AG08395 (cell line): ENCODE results near the gene LOXL1.

Experiments
- DNase-seq: peaks from one replicate; pipeline ENCODE4 v3.0.0; 2012; ENCODE audit warnings: mixed read lengths, low spot score

The LOXL1 gene

DNA sequence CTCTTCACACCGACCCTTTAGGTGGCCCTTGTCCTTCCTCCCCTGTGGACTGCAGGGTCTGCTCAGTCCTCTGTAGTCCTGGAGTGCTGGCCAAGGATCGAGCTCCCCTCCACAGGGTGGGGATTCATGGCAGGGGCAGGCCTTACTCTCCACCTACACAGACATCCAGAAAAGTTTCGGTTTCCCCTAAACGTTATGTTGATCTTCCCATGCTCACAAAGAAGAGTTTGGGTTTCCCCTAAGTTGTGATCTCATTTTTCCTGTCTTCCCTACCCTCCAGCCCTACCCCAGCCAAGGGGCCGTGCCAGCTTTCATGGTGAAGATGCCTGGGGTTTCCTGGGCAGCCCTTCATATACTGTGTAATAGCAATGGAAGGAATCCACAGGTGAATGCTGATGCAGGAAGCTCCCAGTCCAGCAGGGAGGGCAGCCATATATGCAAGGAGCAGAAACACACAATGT is 55.5 kb downstream of the LOXL1 start:
- no peak for DNase-seq

DNA sequence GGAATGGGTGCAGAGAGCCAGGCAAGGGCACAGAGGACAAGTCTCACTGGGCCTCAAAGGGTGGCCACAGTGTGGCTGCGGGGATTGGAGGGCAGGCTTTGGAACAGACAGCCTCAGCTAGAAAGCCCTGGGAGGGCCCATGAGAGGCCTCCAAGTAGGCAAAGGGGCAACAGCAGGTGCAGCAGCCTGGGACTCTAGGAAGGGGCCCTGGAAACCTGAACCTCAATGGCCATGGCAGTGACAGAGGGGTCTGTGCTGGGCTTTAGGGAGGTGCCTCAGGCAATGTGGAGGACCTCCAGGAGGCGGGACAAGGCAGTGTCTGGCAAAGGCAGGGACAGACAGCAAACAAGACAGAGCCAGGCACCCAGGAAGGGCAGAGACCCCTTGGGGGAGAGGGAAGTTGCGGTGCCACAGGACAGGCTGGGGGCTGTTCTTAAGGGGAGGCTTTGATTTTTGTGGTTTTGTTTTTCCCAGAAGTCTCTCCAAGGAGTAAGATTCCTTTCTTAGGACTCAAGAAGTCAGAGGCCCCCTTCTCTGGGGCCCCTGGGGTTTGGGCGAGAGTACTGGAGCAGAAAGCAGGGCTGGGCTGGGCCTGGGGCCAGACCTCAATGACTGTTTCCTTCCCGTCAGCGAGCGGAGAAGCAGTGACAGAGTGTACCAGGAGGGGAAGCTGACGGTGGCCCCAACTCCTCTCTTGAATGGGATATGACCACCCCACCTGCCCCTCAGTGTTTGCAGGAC is 56.1 kb downstream of the LOXL1 start:
- DNase-seq, result peak; percentile 86

DNA sequence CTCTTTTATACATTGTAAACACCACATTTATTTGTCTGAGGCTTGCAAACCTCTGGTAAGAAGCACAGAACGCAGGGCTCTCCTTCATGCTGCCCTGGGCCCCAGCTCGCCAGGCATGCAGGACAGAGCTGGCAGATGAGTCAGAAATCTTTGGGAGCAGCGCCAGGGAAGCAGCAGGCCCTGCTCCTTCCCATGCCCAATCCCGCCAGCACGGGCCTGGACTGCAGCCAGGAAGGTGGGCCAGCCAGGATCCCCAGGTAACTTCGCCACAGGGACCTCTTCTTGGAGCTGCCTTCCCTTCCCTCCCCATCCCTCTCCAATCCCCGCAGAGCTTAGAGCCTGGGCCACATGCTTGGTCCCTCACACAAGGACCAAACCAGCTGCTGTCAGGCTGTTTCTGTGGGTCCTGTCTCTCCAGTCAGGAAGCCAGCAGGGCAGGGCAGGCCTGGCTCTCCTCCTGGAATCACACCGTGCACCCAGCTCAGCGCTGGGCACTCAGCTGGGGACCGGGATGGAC is 57.0 kb downstream of the LOXL1 start:
- peak; percentile 76 for DNase-seq

DNA sequence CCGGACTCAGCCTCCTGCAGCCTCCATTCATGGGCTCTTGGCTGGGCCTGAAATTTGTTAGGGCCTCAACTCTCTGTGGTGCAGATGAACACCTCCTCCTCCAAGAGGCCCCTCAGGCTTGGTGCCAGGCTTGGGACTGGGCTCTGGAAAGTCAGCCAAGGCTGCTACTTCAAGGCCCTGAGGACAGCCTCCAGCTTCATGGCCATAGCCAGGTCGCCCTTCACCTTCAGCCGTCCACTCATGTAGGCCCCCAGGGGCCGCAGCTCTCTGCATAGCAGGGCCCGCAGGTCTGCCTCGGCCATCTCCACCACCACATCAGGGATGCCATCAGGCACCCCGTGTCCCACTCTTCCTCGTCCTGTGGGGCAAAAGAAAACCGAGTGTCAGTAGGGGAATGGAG is 57.5 kb downstream of the LOXL1 start:
- DNase-seq, result no peak

DNA sequence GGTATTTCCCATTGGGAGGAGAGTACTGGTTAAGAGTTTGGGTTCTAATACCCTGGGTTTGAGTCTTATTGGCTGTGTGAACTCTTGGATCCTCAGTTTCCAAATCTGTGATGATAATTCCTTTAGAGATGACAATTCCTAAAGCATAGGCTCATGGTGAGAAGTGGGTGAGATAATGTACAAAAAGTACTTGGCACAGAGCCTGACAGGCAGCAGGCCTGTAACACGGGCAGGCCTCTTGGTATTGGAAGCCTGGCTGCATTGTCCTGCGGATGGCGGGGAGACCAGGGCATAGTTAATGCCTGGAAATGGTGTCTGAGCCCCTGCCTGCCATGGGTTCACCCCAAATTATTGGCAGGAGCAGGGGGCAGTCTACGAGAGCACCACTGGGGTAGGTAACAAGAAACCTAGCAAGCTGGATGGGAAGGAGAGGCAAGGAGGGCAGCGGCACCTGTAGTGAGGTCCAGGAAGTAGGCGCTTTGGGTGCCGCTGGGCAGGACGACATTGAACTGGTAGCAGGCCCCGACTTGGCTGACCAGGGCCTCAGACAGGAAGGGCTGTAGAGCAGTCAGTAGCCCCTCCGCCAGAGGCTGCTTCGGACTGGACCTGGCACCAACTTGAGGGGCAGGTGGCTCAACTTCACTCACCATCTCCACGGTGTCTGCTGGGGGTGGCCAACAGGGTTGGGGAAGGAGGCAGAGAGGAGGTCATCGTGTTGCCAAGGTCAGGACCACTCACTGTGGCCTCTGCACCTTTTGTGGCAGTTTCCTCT is 58.1 kb downstream of the LOXL1 start:
- DNase-seq, result no peak

DNA sequence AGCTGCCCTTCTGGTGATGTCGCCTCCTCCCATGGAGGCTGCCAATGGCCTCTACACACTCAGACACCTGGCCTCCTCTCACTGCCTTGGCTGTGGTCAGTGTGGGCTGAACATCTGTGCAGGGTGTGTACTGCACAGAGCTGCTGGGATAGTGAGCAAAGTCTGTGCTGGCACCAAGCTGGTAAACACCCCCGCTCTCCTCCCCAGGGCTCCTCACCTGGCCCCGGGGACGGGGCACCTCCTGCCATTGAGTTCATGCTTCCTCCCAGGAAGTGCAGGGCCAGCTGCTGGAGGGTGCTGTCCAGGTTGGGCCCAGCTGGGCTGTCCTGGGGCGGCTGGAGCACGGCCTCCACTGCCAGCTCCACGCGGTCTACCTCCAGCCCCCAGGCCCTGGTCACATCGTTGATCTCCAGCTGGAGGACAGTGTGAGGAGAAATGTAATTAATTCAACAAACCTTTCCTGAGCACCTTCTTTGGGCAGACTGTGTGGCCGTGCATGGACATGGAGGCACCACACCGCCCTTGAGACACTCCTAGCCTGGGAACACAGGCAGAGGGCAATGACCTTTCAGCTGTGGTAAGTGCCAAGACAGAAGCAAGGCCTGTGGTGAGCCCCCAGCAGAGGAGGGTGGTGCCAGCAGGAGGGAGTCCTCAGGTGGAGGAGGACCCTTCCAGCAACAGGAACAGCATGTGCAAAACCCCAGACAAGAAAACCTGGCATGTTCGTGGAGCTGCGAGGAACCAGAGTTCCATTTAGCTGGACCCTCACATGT is 59.0 kb downstream of the LOXL1 start:
- DNase-seq, result no peak

DNA sequence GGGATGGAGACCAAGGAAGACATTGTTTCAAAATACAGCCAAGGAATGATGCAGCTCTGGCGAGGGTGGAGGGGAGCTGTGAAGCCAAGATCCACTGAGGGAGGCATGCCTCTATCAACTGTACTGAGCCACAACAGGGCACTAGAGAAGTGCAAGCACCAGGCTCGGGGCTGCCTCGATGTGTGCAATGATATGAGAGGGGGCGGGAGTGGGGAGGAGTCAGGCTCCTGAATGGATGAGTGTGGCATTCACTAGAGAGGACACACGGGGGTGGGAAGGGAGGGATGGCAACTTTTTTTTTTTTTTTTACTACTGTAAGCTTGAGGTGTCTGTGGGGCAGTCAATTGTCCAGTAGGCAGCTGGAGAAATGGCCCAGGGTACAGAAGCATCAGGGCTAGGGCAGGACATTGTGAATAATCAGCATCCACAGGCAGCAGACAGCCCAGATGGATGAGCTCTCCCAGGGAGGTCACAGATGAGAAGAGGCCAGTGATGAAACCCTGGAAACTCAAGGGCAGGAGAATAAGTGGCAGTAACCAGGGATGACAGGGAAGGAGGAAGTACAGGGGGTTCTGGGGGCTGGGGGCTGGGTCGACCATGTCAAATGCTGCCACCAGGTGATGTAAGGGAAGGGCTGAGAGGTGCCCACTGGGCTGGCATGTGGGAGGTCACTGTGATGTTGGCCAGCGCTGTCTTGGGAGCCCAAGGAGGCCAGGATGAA is 60.0 kb downstream of the LOXL1 start:
- DNase-seq, result no peak

DNA sequence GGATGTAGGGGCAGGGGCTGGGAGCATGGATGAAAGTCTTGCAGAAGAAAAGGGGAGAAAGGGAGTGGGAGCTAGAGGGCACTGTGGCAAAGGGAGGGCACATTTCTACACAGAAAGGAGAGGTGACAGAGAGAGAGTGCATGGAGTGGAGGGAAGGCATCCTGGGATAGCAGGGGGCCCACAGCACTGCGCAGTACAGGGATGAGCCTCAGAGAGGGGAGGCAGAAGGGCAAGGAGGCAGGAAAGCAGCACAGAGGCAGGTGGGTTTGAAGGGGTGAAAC is 60.5 kb downstream of the LOXL1 start:
- no peak for DNase-seq

DNA sequence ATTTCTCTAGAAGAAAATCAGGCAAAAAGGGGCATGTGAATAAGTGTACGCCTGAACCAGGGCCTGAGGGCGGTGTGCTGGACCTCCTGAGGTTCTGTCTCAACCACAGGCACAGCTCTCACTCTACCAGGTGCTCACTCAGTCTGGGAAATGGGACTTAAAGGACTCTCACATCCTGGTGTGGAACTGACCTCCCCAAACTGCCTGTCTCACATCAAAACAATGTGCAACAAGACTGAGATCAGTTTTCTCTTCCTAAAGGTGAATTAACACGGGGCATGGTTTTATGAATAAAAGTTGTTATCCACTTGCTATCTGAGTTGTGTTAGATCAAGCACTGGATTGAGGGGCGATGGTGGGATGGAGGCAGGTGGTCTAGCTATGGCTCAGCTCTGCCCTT is 61.0 kb downstream of the LOXL1 start:
- DNase-seq, result no peak

DNA sequence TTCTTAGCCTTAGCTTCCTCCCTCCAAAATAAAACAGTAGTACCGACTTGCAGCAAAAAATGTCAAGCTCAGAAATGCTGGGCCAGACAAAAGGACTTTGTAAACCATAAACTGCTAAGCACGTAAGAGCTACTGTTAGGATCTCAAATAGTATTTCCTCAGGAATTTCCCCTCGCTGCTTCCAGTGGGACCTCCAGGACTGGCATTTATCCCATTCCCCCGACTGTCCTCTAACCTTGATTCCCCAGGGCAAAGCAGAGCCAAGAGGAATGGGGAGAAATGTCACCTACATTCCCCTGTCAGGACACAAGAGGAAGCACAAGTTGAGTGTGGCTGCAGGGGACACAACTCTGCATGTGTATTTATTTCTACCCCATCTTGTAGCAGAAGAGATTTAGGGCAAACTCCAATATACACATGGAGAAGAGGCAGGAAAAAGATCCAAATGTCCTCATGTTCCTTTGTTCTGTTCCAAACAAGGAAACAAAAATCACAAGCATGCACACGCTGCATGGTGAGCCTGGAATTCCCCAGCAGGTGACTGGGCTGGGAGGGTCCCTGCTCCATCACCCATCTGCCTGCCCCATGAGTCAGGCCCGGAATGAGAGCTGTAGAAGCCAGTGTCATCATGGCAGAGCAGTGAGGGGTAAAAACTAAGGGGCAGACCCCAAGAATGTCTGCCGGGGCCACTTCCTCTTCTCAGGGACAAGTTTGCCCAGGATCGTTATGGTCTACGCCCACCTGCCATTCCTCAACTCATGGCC is 61.6 kb downstream of the LOXL1 start:
- no peak for DNase-seq

DNA sequence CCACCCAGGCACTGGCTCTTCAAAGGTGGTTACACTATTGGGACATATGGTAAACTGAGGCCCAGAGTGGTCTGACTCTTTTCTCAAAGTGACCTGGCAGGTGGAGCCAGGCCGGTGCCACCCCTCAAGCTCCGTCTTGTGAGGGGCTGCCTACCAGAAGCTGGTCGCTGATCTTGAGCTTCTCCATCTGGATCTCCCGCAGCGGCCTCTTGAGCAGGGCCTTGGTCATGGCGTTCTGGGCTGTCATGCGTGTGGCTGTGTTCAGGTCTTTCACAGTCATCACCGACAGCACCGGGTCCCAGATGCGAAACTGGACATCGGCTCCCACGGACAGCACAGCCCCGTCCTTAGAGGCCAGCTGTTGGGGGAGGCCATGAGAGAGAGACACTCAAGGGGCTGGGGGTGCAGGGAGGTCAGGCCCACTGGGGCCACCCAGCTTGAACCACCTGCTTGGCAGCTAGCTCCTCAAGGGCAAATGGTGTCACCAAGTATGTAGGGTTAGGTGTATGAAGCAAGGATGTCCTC is 62.2 kb downstream of the LOXL1 start:
- no peak for DNase-seq

DNA sequence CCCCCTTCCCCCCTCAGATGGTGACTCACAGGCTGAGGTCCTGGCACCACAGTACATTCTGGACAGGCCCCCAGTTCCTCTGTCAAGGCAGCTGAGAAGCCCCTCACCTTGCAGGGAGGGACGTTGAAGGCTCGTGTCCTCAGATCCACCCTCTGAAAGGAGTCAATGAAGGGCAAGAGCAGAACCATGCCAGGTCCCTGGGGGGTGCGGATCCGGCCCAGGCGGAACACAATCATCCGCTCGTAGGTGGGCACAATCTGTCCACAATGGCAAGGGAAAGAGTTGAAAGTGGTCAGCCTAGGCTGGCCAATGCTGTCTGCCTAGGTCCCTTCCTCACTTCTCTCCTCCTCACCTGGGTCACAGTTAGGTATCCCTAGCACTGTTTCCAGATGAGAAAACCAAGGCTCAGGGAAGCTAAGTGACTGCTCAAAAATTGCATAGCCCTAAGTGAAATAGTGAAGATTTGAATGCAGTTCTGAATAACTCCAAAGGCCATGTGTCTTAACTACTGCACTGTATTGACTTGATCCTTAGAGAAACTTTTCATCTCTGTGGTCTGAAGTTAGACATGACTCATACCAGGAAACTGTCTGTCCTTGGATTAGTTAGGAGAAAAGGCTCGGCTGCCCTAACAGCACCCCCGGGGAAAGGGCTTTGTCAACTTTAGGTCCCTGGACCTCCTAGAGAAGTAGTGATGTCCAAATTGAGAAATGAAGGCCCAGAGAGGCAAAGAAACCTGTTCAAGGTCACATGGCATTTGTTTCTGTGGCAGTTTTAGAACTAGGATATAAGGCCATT is 62.9 kb downstream of the LOXL1 start:
- DNase-seq, result peak; percentile 75

DNA sequence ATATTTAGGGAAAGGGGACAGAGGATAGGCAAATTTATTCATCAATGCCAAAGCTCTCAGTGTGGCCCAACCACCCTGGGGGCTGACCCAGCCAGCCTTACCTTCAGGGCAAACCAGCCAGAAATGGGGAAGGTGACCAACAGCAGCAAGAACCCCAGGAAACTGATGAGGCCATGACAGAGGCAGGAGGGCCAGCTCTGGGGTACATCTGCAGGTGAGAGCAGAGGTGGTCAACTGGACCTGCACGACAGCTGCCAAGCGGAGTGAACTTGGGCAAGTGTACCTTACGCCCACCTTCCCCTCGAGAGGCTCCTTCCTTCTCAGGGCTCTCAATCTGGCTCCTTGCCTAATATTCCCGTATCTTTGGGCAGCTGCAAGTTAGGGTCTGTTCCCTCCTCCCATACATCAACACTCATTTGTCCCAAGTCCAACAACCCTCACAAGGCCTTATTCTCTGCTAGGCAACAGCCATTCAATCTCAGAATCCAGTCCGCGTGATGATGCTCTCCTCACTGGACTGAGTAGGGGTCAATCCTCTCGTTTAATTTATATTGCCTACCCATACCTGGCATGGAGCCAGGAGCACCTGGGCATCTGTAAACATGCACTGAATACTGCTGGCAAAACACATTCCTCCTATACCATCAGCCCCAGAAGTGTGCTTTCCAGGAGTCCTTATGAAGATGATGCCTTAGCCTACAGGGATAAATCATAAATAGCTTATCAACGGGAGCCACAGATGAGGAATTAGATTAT is 64.2 kb downstream of the LOXL1 start:
- DNase-seq, result no peak

DNA sequence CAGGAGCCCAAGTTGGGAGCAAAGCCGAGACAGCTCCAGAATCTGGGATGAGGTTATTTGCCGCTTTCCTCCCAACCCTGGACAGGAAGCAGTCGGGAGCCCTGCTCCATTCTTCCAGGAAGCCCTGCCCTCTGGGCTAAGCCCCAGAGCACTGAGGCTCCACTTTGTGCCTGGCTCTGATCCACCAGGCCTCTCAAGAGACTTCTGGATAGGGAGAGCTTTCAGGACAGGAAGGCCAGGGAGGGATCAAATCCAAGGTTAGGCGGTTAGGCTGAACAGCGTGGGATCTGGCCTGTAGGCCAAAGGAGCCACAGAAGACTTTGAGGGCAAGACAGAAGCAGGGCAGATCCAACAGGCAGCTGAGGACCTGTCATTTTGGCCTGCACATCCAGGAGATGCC is 65.0 kb downstream of the LOXL1 start:
- peak; percentile 63 for DNase-seq

DNA sequence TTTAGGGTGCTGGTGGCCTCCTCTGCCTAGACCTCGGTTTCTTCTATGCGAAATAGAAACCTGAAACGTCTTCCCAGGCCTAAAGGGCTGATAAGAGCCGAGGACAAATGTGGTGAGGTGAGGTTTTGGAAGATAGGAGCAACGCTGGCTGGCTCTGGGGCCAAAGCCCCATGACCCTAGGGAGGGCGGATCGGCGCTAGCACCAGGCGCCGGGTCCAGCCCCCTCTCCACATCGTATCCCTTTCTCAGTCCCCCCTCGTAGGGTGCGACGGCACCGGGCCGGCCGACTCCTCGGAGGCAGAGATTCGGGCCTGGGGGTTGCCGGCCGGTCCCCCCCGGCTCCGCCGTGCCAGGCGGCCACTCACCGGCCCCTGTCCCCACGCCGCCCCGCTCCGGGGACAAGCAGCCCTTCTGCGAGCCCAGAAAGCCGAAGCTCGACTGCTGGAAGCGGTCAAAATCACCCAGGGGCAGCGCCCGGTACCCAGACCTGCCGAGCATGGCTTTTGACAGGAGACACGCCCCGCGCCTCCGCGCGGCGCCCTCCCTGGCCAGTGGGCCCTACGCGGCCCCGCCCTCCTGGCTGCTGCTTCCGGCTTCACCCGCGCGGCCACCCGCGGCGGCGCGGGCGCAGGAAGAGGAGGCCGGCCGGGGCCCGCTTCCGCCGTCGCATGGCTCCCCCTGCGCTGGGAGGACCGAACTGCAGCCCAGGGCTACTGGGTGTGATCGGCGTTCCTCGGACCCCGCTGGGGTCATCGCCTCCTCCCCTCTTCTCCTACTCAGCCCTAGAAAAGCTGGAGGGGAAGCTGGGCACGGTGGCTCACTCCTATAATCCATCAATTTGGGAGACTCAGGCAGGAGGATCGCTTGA is 65.7 kb downstream of the LOXL1 start, which contains the start of gene STOML1:
TSS of gene STOML1 (minus strand) at position 570 of the 868 bp plus-strand sequence. CDS start at position 498, 72 bp downstream.
- peak; percentile 95 for DNase-seq

DNA sequence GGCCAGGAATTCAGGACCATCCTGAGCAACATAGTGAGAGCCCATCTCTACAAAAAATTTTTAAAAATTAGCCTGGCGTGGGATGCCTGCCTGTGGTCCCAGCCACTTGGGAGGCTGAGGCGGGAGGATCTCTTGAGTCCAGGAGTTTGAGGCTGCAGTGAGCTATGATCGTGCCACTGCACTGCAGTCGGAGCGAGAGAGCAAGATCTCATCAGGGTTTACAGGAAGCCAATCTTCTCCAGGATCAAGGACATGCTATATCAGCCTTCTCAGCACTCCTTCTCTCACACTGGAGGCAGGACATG is 66.3 kb downstream of the LOXL1 start:
- DNase-seq, result no peak

DNA sequence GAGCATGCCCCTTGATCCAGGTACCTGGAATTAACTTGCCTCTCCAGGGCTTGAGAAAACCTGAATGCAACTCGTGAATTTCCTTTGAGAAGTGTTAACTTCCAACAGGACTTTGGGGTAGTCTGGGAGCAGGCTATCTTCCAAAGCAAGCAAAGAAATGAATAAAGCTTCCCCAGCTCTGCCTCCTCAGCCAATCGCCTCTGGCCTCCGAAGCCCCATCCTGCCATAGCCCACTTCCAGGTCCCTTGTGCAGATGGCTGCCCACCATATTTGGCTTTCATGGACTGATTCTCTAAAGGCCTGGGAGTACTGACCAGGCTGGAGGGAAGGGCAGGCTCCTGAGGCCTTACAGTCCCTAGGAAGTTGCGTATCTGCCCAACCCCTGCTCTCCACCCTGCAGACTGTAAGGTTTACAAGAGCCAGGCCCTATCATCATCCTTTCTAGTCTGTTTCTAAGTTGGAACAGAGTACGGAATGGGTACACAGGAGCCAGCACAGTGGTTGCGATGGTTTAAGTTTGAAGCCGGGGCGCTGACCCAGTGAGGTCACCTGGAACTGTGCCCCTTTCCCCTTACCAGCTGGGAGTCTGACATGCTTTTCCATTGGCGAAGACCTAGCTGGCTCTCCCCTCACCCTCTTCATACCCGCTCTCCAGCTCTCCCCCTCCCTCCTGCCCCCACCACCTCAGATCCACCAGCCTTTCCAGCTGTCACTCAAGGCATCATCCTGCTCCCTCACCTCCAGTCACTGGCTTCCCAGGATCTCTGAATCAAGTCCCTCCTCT is 67.1 kb downstream of the LOXL1 start:
- DNase-seq, result no peak

DNA sequence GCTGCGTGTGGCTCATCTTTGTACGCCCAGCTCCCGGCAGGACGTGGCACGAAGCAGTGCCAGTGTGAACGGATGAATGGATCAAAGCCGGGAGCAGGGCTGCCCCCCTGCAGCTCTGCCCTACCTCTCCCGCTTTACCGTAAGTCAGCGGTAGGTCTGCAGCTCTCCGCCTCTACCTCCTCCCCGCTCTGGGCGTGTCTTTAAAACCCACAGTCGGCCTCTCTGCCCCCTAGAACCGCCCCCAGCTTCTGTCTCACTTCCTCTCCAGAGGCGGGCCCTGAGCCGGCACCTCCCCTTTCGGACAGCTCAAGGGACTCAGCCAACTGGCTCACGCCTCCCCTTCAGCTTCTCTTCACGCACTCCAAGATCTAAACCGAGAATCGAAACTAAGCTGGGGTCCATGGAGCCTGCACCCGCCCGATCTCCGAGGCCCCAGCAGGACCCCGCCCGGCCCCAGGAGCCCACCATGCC is 68.2 kb downstream of the LOXL1 start, which contains the start of gene PML:
TSS of gene PML (plus strand) at position 304 of the 471 bp plus-strand sequence. CDS start at position 401, 97 bp downstream.
- peak; percentile 97 for DNase-seq
